GM18499 (cell line): Measurements from ENCODE around the gene BTRC.

Experiments
- ATAC-seq: cut with Tn5 transposase; IDR thresholded peaks from one replicate; pipeline ENCODE4 v1.9.1; 2021; ENCODE audit warnings: moderate number of reproducible peaks; ENCODE audit not compliant: insufficient read depth, unreplicated experiment

The BTRC gene

GRCh38 chr10:101562231-101562630 is 208.3 kb downstream of the BTRC start:
- no peak for ATAC-seq

GRCh38 chr10:101563007-101563406 is 209.0 kb downstream of the BTRC start:
- no peak for ATAC-seq

DNA sequence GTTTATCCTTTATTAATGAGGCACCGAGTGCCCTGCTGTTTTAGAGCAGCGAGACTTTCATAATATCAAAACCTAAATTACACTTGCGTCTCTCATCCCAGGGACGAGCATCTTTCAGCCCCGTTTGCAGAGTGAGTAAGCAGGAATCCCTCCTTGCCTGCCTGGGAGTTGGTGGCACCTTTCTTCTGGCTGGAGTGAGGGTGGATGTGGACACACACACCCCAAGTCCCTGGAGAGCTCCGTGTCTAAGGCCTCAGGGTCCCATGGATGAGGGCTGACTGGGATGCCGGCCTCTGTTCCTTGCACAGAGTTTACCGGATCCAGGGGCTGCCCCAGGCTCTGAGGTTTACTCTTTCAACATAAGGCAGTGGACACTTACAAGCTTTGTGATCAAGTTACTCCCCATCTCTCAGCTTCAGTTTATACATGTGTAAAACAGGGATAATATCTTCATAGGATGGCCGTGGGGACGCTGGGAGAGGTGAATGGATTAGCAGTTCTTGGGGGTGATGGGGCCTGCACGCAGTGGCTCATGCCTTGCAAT is 209.6 kb downstream of the BTRC start:
- ATAC-seq, result no peak

- ATAC-seq, result no peak
Observed at GRCh38 chr10:101564490-101564991, 210.6 kb downstream of the BTRC start.

DNA sequence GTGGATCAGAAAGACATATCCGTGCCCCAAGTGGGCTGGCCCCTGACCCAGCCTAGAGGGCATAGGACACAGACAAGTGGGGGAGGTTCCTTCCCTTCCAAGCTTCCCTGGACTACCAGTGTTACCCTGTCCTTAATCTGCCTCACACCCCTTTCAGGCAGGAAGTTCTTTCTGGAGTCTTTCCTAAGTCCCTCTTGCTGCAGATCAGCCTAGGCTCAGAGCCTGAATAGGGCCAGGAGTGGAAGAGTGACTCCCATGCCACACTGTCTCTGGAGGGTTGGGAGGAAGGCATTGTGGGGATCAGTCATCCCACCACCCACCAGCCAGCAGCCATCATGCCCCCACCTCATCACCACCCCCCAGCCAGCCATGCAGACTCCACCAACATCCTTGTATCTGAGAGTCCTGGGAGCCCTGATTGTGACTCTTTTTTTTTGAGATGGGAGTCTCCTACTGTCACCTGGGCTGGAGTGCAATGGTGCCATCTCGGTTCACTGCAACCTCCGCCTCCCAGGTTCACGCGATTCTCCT is 211.5 kb downstream of the BTRC start:
- no peak for ATAC-seq

- ATAC-seq, result no peak
Observed at GRCh38 chr10:101565936-101566332, 212.0 kb downstream of the BTRC start.

DNA sequence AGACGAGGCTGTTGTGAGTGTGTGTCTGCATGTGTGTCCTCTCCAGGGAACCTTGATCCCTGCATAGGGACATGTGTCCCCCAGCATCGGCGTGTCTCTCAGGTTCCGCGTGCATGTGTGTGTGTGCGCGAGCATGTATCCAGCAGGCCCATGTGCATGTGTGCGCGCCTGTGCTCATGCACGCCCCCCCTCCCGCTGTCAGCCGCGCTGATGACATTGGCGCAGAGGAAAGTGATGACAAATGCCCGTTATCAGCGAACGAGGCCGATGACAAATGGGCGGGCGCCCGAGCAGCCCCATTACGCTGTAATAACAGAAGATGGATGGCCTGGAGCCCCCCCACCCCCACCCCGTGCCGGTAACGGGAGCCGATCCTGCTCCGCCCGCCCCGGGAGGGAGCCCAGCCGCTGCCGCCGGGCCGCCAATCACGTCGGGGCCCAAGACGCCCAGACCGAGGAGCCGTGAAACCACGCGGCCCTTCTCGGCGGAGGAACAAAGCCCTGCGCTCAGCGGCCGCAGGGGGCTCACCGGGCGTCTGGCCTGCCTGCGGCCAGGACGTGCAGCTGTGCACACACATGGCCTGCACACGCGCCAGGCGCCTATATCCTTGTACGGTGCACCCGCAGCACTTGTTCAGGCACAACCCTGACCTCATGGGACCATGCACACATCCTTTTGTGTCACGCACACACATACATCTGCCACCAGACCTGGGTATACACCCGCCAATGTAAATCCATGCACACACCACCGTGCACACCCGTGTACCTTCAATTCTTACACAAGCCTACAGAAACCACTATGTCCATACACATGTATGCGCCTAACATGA is 212.6 kb downstream of the BTRC start:
- no peak for ATAC-seq

DNA sequence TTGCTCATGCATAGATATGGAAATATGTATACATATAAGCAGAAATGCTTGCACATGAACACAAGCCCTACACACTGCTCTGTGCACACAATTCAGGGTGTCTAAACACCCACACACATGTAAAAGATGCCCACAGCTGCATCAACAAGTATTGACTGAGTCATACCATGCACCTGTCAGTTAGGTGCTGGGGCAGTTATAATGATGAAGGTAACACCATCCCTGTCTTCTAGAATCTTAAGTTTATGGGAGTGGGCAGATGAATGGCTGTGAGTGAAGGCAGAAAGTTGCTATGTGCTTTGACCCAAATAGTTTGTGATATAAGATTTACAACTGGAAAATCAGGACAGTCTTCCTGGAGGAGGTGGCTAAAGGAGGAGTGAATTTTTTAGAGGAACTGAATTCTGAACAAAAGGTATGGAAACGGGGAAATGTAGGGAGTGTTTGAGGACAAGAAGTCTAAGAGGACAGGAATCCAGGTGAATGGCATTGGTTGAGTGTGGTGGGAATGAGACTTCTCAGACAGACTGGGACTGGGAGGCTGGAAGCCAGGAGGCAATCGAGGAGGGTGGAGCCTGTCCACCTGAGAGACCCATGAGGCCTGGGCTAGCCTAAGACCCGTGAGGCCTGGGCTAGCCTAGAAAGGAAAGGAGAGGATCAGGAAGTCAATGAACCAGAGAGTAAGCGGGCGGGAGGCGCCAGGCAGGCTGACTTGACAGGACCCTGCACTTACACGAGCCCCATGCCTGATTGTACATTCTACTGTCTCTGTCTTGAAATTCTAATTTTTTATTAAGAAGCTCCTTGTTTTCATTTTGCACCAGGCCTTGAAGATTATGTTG is 213.4 kb downstream of the BTRC start:
- no peak for ATAC-seq

- ATAC-seq, result no peak
Observed at GRCh38 chr10:101568054-101568745, 214.2 kb downstream of the BTRC start.

DNA sequence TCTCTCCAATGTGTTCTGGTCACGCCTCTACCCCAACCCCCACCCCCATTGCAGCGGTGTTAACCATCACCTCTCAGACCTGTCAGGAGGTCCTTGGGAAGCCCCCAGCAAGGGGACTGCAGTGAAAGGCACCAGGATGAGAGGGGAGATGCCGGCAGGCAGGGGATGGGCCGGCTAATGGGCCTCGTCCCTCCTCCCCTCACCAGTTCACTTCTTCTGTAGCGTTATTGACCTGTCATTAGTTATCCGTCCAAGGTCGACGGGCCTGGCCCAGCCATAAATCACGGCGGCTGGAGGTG is 215.3 kb downstream of the BTRC start:
- ATAC-seq, result no peak

DNA sequence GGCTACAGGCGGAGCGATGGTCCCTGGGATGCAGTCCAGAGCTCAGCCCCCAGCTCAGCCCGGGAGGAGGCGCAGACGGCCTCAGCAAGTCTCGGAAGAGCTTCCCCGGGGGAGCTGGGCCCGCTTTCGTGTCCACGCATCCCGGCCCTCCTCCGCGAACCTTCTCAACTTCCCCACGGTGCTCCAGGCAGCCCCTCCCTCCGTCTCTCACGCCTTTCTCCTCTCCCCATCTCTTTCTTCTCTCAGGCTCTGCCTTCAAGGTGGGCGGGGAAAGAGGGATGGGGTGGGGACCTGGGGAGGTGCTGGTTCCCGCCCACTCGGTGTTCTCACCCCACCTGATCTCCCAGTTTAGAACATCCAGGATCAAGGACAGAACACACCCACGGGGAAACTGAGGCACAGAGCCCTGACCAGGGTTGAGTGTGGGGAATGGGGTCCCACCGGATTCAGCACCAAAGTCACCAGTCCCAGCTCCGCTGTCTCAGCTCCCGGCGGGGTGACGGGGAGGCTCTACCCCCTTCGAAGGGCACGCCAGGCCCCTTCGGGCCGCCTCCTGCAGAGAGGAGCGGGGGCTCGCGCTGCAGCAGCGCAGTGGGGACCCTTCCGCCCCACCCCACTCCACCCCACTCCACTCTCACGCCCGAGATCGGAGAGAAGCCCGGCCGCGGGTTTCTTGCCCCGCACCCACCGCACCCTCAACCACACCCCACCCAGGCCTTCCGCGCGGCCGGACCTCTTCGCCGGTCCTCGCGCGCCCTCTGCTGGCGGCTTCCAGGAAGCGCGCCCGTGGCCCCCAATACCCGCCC is 215.9 kb downstream of the BTRC start:
- no peak for ATAC-seq

GRCh38 chr10:101570428-101571270 is 216.7 kb downstream of the BTRC start:
- ATAC-seq, result no peak

GRCh38 chr10:101571271-101571925 is 217.4 kb downstream of the BTRC start:
- ATAC-seq, result no peak

DNA sequence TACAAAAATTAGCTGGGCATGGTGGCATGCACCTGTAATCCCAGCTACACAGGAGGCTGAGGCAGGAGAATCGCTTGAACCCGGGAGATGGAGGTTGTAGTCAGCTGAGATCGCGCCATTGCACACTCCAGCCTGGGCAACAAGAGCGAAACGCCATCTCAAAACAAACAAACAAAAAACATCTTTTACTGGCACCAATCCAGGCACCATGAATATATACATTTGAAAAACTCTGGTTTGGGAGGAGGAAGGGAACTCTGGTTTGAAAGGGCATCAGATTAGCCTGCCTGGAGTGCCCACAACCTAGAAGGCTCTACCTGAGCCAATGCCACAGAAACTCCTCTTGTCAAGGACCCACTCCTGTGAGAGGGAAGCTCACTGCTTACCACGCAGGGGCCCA is 218.2 kb downstream of the BTRC start:
- no peak for ATAC-seq

GRCh38 chr10:101572785-101573184 is 218.8 kb downstream of the BTRC start:
- no peak for ATAC-seq

DNA sequence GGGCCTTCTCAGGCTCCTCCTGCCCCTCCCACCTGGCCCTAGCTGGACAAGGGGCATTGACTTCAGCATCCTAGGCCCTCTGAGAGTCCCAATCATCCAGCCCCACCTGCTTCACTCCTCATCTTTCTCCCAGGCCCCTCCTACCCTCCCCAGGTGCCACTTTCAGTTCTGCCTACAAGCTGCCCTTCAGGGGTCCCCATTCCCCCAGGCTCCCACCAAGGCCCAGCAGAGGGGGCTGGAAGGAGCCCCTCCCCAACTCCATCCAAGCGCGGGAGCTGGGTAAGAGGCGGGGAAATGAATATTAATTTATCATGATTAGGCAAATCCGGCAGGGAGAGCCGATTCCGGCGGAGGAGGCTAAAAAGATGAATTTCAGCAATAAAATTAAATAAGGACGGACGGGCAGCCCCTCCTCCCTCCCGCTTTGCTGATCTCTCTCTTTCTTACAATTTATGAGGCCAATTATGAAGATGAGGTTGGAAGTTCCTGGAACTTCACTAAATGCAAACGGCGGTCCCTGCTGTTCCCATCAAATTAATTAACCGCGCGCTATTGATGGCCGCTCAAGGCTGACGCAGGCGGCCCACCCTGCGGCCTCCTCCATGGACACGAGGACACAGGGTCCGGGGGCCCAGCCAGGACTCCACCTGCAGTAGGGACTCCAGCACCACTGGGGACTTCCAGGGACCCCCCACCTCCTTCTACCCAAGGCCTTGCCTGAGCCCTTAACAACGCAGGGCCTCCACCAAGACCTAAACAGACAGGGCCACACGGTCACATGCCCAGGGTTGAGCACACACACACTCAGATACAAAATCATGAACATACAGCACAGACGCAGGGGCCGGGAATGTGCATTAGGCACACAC is 220.2 kb downstream of the BTRC start:
- ATAC-seq, result no peak

GRCh38 chr10:101575091-101575490 is 221.1 kb downstream of the BTRC start:
- ATAC-seq, result no peak
